Vagina (tissue), 2 donors: Measurements from ENCODE around the gene LHX6. TPM values are rescaled to one million over a fixed set of nuclear protein-coding genes. Genes with fewer than 3 reads are reported as not detected.
A peak's percentile ranks its signal among the peaks of the same experiment; 100 is the strongest.

Experiments used
- DNase-seq, 2 donors: peaks; one replicate each; pipeline ENCODE4 v3.0.0-alpha.2; 2017; ENCODE audit errors: extremely low spot score in 2 of 2
- H3K27ac ChIP-seq: fragments of 200-600 bp; sonication (generic); one replicate; pipeline ENCODE4 v1.5.1; 2019
- H3K27me3 ChIP-seq: fragments of 200-600 bp; sonication (generic); one replicate; pipeline ENCODE4 v1.5.1; 2019
- H3K36me3 ChIP-seq, 2 donors: fragments of 200-600 bp; sonication (generic); one replicate each; pipeline ENCODE4 v1.5.1; 2017 to 2019
- H3K4me1 ChIP-seq: fragments of 200-600 bp; sonication (generic); one replicate; pipeline ENCODE4 v1.5.1; 2019
- H3K4me3 ChIP-seq, 2 donors: fragments of 200-600 bp; sonication (generic); 1 replicate in 1 of 2; 2 replicates in 1 of 2; pipeline ENCODE4 v1.5.1; 2016 to 2019
- H3K9me3 ChIP-seq: fragments of 200-600 bp; sonication (generic); one replicate; pipeline ENCODE4 v1.5.1; 2019
- CTCF ChIP-seq, 3 experiments: fragments of 450-650 bp in 2 of 3; fragments of 200-600 bp in 1 of 3; sonication (generic) in 1 of 3; IDR thresholded peaks; one replicate each; pipeline ENCODE4 v1.5.1; 2017 to 2019; ENCODE audit warnings: antibody characterized with exemption in 3 of 3, mild to moderate bottlenecking in 2 of 3, moderate library complexity in 2 of 3
- POLR2A ChIP-seq, 2 donors: fragments of 450-650 bp; IDR thresholded peaks; one replicate each; pipeline ENCODE4 v1.6.1; 2017; ENCODE audit warnings: antibody characterized with exemption in 2 of 2, mild to moderate bottlenecking in 2 of 2, moderate library complexity in 2 of 2
- POLR2AphosphoS5 ChIP-seq, 2 donors: sonication (generic); formaldehyde crosslinking; IDR thresholded peaks; one replicate each; pipeline ENCODE4 v1.9.0; 2017; ENCODE audit warnings: antibody characterized with exemption in 2 of 2, mild to moderate bottlenecking in 2 of 2, low read depth in 1 of 2; ENCODE audit not compliant: insufficient read depth in 1 of 2
- intact Hi-C: fragments of 100-400 bp; cut with DNase I; formaldehyde crosslinking; loops from one replicate; pipeline ENCODE4 v1.15.1; 2023
- total RNA-seq: library from RNA; depleted of rRNA; stranded (reverse); fragments of >200 nt; gene quantifications from one replicate; pipeline ENCODE4 v1.2.3, GENCODE V29; 2016

The LHX6 gene
- total RNA-seq, 1 donor from 2014 or later: 8.1 TPM

DNA sequence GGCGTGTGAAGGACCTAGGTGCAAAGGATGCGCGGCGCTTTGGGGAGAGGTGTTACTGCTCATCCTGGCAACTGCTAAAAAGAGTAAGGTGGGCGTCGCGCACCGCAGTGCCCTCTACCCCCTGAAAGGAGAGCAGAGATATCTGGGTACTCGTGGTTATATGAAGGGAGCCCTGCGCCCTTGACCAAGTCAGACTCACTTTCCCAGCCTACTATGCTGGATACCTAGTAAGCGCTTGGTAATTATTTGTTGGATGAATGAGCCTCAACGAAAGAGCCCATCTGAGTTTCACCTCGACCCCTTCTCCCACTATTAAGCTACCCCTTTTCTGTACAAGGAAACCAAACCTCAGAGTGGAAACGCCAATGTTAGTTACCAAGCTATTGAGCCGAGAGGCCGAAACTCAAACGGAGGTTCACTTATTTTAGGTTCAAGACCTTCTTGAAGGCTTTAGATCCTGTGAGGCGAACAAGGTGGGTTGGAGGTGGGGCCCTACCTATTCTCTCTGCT, 8.0 kb downstream of the LHX6 start:
- no peak for DNase-seq
- Histone ChIP-seq H3K27me3 (peaks cover 11% of the 10 kb centered on the region), H3K4me3 (peak overlapping the region in 1 of 2 donors; percentile 1), H3K27ac (no peak overlapping the region), H3K9me3 (no peaks in the 10 kb centered on the region), H3K36me3 (no peaks in the 10 kb centered on the region), H3K4me1 (peaks cover 20% of the 10 kb centered on the region)
- TF ChIP-seq POLR2A (IDR thresholded peaks at IDR 0.05) (no peak), POLR2AphosphoS5 (IDR thresholded peaks at IDR 0.05; ENCODE audit: insufficient read depth in 1 of 2, low read depth in 1 of 2) (no peak), CTCF (IDR thresholded peaks at IDR 0.05) (no peak)
- intact Hi-C loops: no loop called here

DNA sequence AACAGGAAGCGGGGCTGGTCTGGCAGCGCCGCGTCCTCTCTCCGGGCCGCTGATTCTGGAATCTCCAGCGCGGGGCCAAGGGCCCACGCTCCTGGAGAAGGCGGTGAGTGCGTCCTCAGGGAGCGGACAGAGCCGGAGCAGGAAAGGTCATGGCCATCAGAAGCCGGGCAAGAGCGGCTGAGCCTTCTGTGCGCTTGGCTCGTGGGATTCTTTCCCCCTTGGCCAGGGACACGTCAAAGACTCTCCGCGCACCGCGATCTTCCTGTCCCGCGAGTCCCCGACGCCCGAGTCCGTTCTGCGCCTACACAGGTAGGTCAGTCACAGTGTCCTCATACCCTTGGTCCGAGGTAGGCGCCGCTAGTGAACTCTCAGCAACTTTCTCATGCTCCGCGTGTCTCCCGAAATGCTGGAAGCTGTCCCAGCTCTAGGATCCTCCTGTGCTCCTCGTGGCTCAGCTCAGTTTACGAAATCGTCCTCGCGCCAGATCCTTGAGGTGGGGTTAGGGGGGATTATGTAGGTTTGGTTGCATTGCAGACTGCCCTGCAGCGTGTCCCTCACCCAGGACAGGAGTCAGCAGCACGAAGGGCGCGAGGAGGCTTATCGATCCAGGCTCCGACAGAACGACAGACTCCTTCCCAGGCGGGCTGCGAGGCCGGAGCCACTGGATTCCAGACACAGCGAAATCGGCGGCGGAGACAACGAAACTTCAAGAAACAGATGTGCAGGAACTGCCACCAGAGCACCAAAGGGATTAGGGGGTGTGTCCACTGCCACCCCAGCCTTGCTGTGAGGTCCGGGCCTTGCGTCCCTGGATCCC, 8.7 kb downstream of the LHX6 start:
- peaks cover 19% of the 10 kb centered on the region for H3K4me1 ChIP-seq
- H3K27me3 ChIP-seq: peaks cover 8% of the 10 kb centered on the region
- TF ChIP-seq CTCF (IDR thresholded peaks at IDR 0.05) (no peak), POLR2A (IDR thresholded peaks at IDR 0.05) (no peak), POLR2AphosphoS5 (IDR thresholded peaks at IDR 0.05; ENCODE audit: insufficient read depth in 1 of 2, low read depth in 1 of 2) (peak in 1 of 2 donors; percentile 54)
- H3K4me3 ChIP-seq: peak overlapping the region in 1 of 2 donors; percentile 1
- no peaks in the 10 kb centered on the region for H3K9me3 ChIP-seq
- DNase-seq: no peak
- H3K36me3 ChIP-seq: no peaks in the 10 kb centered on the region
- intact Hi-C loops: no loop called here
- H3K27ac ChIP-seq: no peak overlapping the region

DNA sequence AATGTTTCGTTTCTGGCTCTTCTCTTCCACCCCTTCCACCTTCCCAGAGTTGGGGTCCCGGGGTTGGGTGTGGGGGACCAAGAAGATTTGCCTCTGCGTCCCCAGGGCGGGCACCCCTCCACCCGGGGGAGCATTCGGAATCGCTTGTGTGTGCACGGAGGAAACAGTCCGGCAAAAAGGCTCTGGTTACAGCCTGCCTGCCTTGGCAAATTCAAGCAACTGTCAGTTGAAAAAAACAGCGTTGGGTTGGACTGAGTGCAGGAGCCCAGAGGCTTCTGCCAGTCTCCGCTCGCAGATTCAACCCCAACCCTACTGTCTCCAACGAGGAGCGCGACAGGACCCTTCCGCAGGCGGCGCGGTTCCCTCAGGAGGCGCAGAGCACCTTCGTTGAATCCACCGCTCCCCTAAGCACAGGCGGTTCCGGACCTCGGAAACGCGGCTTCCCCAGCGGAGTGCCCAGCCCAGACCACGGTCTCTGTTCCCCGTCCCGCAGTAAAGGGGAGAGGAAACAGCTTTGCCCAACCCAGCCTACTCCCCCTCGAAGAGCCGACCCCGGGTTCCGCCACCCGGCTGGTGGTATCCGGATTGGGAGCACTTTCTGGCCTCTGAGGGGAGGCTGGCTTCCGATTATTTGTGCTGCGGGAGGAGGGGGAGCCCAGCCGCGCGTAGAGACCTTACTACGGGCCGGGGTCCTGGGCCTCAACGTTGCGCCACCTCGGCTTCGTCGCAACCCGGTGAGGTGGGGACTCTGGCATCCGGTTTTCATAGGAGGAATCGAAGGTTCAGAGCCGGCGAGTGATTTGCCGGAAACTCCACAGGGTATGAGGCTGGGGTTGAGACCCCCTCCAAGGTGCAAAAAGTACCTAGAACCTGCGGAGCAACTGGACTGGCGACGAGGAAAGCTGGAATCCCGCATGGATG, 9.6 kb downstream of the LHX6 start:
- no peak overlapping the region for H3K27ac ChIP-seq
- H3K36me3 ChIP-seq: no peaks in the 10 kb centered on the region
- no peak for TF ChIP-seq POLR2AphosphoS5 (IDR thresholded peaks at IDR 0.05; ENCODE audit: insufficient read depth in 1 of 2, low read depth in 1 of 2)
- TF ChIP-seq POLR2A (IDR thresholded peaks at IDR 0.05): no peak
- TF ChIP-seq CTCF (IDR thresholded peaks at IDR 0.05): no peak
- H3K9me3 ChIP-seq: no peaks in the 10 kb centered on the region
- H3K27me3 ChIP-seq: peaks cover 12% of the 10 kb centered on the region
- H3K4me1 ChIP-seq: peaks cover 21% of the 10 kb centered on the region
- intact Hi-C loops: no loop called here
- no peak for DNase-seq
- H3K4me3 ChIP-seq: peak overlapping the region in 1 of 2 donors; percentile 1

DNA sequence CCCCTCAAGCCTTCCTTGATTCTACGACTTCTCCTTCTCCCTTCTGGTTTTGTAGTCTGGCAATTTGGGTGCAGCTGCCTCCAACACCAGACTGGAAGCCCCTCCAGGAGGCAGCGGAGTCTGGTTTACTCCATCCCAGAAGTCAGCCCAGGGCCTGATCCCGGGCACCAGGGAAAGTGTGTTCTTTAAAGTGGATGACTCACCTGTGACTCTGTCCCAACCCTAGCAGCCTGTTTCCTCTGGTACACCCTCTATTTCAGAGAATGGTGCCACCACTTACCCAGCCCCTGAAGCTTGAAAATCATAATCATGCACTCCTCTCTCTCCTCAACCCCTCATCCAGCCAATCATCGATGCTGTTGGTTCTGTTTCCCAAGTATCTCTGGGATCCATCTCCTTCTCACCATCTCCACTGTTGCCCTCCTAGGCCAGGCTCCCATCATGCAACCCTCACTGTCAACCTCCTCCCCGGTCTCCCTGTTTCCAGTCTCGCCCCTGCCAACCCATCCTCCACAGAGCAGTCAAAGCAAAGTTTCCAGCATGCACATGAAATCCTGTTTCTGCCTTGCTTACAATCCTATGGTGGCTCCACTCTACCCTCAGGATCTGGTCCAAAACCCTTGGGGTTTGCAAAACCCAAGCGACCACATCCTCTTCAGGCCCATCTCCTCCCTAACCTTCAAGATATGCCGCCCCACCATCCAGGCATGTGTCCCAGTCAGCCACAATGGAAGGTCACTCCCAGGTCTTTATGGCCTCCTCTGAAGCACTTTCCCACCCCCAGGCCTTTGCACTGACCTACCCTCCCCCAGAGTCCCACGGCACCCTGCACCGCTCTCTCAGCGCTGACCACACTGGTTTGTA, 10.5 kb downstream of the LHX6 start:
- DNase-seq: no peak
- peaks cover 21% of the 10 kb centered on the region for H3K27me3 ChIP-seq
- no peak for TF ChIP-seq POLR2A (IDR thresholded peaks at IDR 0.05)
- TF ChIP-seq CTCF (IDR thresholded peaks at IDR 0.05): no peak
- no peak for TF ChIP-seq POLR2AphosphoS5 (IDR thresholded peaks at IDR 0.05; ENCODE audit: insufficient read depth in 1 of 2, low read depth in 1 of 2)
- H3K9me3 ChIP-seq: no peaks in the 10 kb centered on the region
- H3K36me3 ChIP-seq: no peaks in the 10 kb centered on the region
- H3K4me1 ChIP-seq: peaks cover 30% of the 10 kb centered on the region
- no peak overlapping the region for H3K27ac ChIP-seq
- H3K4me3 ChIP-seq: no peak overlapping the region
- intact Hi-C loops: no loop called here
